ENCODE measurements around the gene ENOX1.

DNA sequence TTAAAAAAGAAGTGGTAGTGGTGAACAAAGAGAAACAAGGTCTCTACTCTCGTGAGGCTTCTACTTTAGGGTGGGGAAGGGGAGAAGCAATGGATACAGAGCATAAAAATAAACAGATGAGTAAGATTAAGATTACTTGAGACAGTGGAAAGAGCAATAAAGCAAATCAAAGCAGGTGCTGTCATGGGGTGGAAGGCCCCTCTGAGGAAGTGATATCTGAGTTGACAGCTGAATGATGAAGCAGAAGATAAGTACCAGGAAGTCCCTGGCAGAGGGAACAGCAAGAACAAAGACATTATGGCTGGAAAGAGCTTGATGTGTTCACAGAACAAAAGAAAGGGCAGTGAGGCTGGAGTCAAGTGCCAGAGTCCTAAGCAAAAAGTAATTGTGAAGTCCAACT is 221.8 kb downstream of the ENOX1 start:
- TF ChIP-seq, protein P1, sequence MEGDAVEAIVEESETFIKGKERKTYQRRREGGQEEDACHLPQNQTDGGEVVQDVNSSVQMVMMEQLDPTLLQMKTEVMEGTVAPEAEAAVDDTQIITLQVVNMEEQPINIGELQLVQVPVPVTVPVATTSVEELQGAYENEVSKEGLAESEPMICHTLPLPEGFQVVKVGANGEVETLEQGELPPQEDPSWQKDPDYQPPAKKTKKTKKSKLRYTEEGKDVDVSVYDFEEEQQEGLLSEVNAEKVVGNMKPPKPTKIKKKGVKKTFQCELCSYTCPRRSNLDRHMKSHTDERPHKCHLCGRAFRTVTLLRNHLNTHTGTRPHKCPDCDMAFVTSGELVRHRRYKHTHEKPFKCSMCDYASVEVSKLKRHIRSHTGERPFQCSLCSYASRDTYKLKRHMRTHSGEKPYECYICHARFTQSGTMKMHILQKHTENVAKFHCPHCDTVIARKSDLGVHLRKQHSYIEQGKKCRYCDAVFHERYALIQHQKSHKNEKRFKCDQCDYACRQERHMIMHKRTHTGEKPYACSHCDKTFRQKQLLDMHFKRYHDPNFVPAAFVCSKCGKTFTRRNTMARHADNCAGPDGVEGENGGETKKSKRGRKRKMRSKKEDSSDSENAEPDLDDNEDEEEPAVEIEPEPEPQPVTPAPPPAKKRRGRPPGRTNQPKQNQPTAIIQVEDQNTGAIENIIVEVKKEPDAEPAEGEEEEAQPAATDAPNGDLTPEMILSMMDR (IDR thresholded peaks at IDR 0.05), result no peak
- TF ChIP-seq POLR2A (IDR thresholded peaks at IDR 0.05), result no peak
